Measurements from ENCODE around the gene SPDEF. TPM values are rescaled to one million over a fixed set of nuclear protein-coding genes. Genes with fewer than 3 reads are reported as not detected.

SPDEF gene
- total RNA-seq, 1 donor from 2014 or later: 3.5 TPM

DNA sequence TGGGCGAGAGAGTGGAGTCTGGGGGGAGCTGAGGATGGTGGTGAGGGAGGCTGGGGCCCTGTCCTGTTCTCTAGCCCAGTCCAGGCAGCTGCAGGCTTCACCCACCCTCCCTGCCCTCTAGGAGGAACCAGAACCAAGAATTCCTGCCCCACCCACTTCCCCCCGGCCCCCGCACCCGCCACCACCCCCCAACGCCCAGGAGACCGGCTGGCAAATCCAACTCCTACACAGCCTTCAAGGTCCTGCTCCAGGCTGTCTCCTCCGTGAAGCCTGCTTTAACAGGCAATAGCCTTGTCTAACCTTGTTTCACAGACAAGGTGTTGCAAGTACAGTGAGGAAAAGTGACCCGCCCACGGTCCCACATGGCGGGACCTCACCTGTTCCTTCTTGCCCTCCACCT lies 2.4 kb downstream of the SPDEF start:
- TF ChIP-seq, protein P1, sequence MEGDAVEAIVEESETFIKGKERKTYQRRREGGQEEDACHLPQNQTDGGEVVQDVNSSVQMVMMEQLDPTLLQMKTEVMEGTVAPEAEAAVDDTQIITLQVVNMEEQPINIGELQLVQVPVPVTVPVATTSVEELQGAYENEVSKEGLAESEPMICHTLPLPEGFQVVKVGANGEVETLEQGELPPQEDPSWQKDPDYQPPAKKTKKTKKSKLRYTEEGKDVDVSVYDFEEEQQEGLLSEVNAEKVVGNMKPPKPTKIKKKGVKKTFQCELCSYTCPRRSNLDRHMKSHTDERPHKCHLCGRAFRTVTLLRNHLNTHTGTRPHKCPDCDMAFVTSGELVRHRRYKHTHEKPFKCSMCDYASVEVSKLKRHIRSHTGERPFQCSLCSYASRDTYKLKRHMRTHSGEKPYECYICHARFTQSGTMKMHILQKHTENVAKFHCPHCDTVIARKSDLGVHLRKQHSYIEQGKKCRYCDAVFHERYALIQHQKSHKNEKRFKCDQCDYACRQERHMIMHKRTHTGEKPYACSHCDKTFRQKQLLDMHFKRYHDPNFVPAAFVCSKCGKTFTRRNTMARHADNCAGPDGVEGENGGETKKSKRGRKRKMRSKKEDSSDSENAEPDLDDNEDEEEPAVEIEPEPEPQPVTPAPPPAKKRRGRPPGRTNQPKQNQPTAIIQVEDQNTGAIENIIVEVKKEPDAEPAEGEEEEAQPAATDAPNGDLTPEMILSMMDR (IDR thresholded peaks at IDR 0.05): no peak
- H3K27me3 ChIP-seq (ENCODE audit: low read depth): no peaks in the 10 kb centered on the region
- no peaks in the 10 kb centered on the region for H3K4me1 ChIP-seq
- H3K9me3 ChIP-seq: no peaks in the 10 kb centered on the region
- intact Hi-C loops (cut with DNase I): no loop called here
- no peaks in the 10 kb centered on the region for H3K36me3 ChIP-seq
- DNase-seq: no peak
- H3K27ac ChIP-seq: no peak overlapping the region
- H3K4me3 ChIP-seq: no peak overlapping the region
- ATAC-seq: no peak

DNA sequence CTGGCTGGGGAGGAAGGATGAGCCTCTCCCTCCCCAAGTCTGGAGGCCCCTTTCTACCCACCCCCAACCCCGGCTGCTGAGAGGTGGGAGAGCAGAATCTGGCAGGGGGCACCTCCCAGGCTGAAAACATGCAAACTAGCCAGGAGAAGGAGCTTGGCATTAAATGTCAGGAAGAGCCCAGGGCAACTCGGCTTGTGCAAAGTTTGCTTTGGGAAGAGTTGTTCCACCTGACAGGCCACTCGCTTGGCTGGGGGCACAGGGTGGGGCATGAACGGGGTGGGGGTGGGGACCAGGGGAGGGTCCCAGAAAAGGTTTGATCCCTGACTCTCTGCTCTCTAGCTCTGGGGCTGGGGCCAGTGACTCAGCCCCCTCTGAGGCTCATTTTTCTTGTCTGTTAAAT lies 3.0 kb downstream of the SPDEF start:
- H3K27me3 ChIP-seq (ENCODE audit: low read depth): no peaks in the 10 kb centered on the region
- no peak overlapping the region for H3K27ac ChIP-seq
- TF ChIP-seq, protein P1 (IDR thresholded peaks at IDR 0.05): no peak
- ATAC-seq: no peak
- intact Hi-C loops (cut with DNase I): no loop called here
- no peaks in the 10 kb centered on the region for H3K9me3 ChIP-seq
- H3K36me3 ChIP-seq: no peaks in the 10 kb centered on the region
- H3K4me3 ChIP-seq: no peak overlapping the region
- no peak for DNase-seq
- no peaks in the 10 kb centered on the region for H3K4me1 ChIP-seq

DNA sequence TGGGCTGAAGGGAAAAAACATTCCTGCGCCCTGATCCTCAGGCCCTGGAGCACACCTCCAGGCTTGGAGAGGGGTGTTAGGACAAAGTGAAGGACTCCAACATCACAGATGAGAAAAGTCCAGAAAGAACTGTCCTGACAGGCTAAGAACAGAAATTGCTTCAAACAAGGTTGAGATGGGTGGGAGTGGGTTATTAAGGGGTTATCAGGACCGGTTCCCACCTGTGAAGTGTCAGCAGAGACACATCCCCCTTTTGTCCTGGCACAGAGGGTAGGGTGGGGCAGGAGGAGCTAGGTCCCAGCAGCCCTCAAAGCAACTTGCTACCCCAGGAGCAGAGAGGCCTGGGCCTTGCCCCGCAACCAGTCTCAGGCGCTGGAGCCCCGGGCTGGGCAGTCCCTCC lies 3.5 kb downstream of the SPDEF start:
- no peaks in the 10 kb centered on the region for H3K4me1 ChIP-seq
- H3K27ac ChIP-seq: no peak overlapping the region
- no peak overlapping the region for H3K4me3 ChIP-seq
- TF ChIP-seq, protein P1 (IDR thresholded peaks at IDR 0.05): no peak
- DNase-seq (no peak), ATAC-seq (no peak)
- no peaks in the 10 kb centered on the region for H3K9me3 ChIP-seq
- intact Hi-C loops (cut with DNase I): no loop called here
- no peaks in the 10 kb centered on the region for H3K27me3 ChIP-seq (ENCODE audit: low read depth)
- no peaks in the 10 kb centered on the region for H3K36me3 ChIP-seq

DNA sequence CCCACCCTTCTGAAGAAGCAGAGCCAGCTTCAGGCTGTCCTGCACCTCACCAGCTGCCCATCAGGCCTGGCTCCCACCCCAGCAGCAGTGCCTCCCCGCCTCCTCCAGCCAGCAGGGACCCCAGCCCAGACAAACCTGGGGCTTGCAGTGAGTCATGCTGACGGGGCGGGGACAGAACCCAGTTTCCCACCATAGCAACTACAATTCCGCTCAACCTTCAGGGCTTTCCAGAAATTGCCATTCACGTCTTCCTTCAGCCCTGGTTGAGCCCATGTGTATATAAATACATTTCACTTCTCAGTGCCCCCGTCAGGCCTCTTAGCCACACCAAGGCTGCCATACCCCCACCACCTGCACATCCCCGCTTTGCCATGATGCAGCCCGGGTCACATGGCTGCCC lies 4.4 kb downstream of the SPDEF start:
- intact Hi-C loops (cut with DNase I): no loop called here
- Histone ChIP-seq H3K27me3 (ENCODE audit: low read depth) (no peaks in the 10 kb centered on the region), H3K9me3 (no peaks in the 10 kb centered on the region), H3K4me3 (no peak overlapping the region), H3K36me3 (no peaks in the 10 kb centered on the region), H3K4me1 (peaks cover 7% of the 10 kb centered on the region), H3K27ac (no peak overlapping the region)
- TF ChIP-seq, protein P1 (IDR thresholded peaks at IDR 0.05): no peak
- ATAC-seq (no peak), DNase-seq (no peak)

DNA sequence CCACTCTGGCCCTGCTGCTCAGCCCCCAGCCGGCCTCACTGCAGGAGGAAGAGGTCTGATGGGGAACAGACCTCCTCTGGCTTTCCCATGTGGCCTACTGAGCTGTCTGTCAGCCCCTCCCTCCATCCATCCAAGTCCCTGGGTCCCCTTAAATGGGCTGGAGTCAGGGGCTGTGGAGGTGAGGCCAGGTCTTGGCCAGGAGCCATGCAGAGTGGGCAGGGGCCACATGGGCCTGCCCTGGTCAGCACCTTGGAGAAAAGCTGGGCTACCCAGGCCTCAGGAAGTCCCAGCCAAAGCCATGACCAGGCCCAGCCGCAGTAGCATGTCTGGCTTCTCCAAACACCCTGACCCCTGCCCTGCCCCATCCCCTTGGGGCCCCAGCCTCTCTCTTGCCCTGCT lies 6.3 kb downstream of the SPDEF start:
- ATAC-seq: no peak
- DNase-seq: no peak
- no peaks in the 10 kb centered on the region for H3K27me3 ChIP-seq (ENCODE audit: low read depth)
- H3K4me3 ChIP-seq: no peak overlapping the region
- intact Hi-C loops (cut with DNase I): no loop called here
- H3K9me3 ChIP-seq: no peaks in the 10 kb centered on the region
- TF ChIP-seq, protein P1 (IDR thresholded peaks at IDR 0.05): no peak
- H3K36me3 ChIP-seq: no peaks in the 10 kb centered on the region
- H3K4me1 ChIP-seq: peaks cover 16% of the 10 kb centered on the region
- H3K27ac ChIP-seq: no peak overlapping the region
